ENCODE results near the gene ZBTB20. TPM values are rescaled to one million over a fixed set of nuclear protein-coding genes. Genes with fewer than 3 reads are reported as not detected.

The ZBTB20 gene
- total RNA-seq, 1 donor from 2014 or later, result 19.1 TPM

- H3K4me3 Mint-ChIP-seq (ENCODE audit: unreplicated experiment), result no peak overlapping the region
- H3K9me3 Mint-ChIP-seq (ENCODE audit: unreplicated experiment), result no peaks in the 10 kb centered on the region
- no peaks in the 10 kb centered on the region for H3K27me3 Mint-ChIP-seq (ENCODE audit: unreplicated experiment)
- no peak for DNase-seq (ENCODE audit: extremely low spot score, unreplicated experiment)
- H3K36me3 Mint-ChIP-seq (ENCODE audit: unreplicated experiment), result no peaks in the 10 kb centered on the region
- H3K27ac Mint-ChIP-seq (ENCODE audit: unreplicated experiment), result no peak overlapping the region
- no peak for TF ChIP-seq CTCF (IDR thresholded peaks at IDR 0.05)
- H3K4me1 Mint-ChIP-seq (ENCODE audit: unreplicated experiment), result peaks cover 42% of the 10 kb centered on the region
Measured at GRCh38 chr3:114496466-114496865, 650.6 kb downstream of the ZBTB20 start.

- no peak for TF ChIP-seq CTCF (IDR thresholded peaks at IDR 0.05)
- Mint-ChIP-seq H3K4me3 (ENCODE audit: unreplicated experiment) (no peak overlapping the region), H3K36me3 (ENCODE audit: unreplicated experiment) (no peaks in the 10 kb centered on the region), H3K27ac (ENCODE audit: unreplicated experiment) (no peak overlapping the region), H3K9me3 (ENCODE audit: unreplicated experiment) (no peaks in the 10 kb centered on the region), H3K4me1 (ENCODE audit: unreplicated experiment) (peaks cover 42% of the 10 kb centered on the region), H3K27me3 (ENCODE audit: unreplicated experiment) (no peaks in the 10 kb centered on the region)
- no peak for DNase-seq (ENCODE audit: extremely low spot score, unreplicated experiment)
Measured at GRCh38 chr3:114496021-114496434, 651.1 kb downstream of the ZBTB20 start.

GRCh38 chr3:114494498-114494897 is 652.6 kb downstream of the ZBTB20 start:
- no peaks in the 10 kb centered on the region for H3K36me3 Mint-ChIP-seq (ENCODE audit: unreplicated experiment)
- no peak overlapping the region for H3K27ac Mint-ChIP-seq (ENCODE audit: unreplicated experiment)
- H3K9me3 Mint-ChIP-seq (ENCODE audit: unreplicated experiment), result no peaks in the 10 kb centered on the region
- no peak for TF ChIP-seq CTCF (IDR thresholded peaks at IDR 0.05)
- peaks cover 33% of the 10 kb centered on the region for H3K4me1 Mint-ChIP-seq (ENCODE audit: unreplicated experiment)
- no peak overlapping the region for H3K4me3 Mint-ChIP-seq (ENCODE audit: unreplicated experiment)
- no peaks in the 10 kb centered on the region for H3K27me3 Mint-ChIP-seq (ENCODE audit: unreplicated experiment)
- no peak for DNase-seq (ENCODE audit: extremely low spot score, unreplicated experiment)

- no peak for TF ChIP-seq CTCF (IDR thresholded peaks at IDR 0.05)
- H3K36me3 Mint-ChIP-seq (ENCODE audit: unreplicated experiment), result no peaks in the 10 kb centered on the region
- no peak overlapping the region for H3K4me3 Mint-ChIP-seq (ENCODE audit: unreplicated experiment)
- H3K4me1 Mint-ChIP-seq (ENCODE audit: unreplicated experiment), result peaks cover 11% of the 10 kb centered on the region
- no peaks in the 10 kb centered on the region for H3K27me3 Mint-ChIP-seq (ENCODE audit: unreplicated experiment)
- H3K27ac Mint-ChIP-seq (ENCODE audit: unreplicated experiment), result no peak overlapping the region
- no peak for DNase-seq (ENCODE audit: extremely low spot score, unreplicated experiment)
- no peaks in the 10 kb centered on the region for H3K9me3 Mint-ChIP-seq (ENCODE audit: unreplicated experiment)
Measured at GRCh38 chr3:114490829-114491228, 656.3 kb downstream of the ZBTB20 start.

GRCh38 chr3:114487502-114487901 is 659.6 kb downstream of the ZBTB20 start:
- H3K36me3 Mint-ChIP-seq (ENCODE audit: unreplicated experiment), result no peaks in the 10 kb centered on the region
- no peak for DNase-seq (ENCODE audit: extremely low spot score, unreplicated experiment)
- no peaks in the 10 kb centered on the region for H3K27me3 Mint-ChIP-seq (ENCODE audit: unreplicated experiment)
- no peaks in the 10 kb centered on the region for H3K9me3 Mint-ChIP-seq (ENCODE audit: unreplicated experiment)
- no peak overlapping the region for H3K27ac Mint-ChIP-seq (ENCODE audit: unreplicated experiment)
- no peak for TF ChIP-seq CTCF (IDR thresholded peaks at IDR 0.05)
- H3K4me3 Mint-ChIP-seq (ENCODE audit: unreplicated experiment), result no peak overlapping the region
- H3K4me1 Mint-ChIP-seq (ENCODE audit: unreplicated experiment), result no peaks in the 10 kb centered on the region
